Ishikawa (cell line): Measurements from ENCODE around the gene PDIA5.

Source experiments
- CEBPB ChIP-seq: IDR thresholded peaks from 2 replicates; pipeline ENCODE4 v1.6.1; 2012
- CREB1 ChIP-seq: IDR thresholded peaks from 2 replicates; pipeline ENCODE4 v1.6.1; 2012; ENCODE audit warnings: low read depth
- EGR1 ChIP-seq: IDR thresholded peaks from 2 replicates; pipeline ENCODE4 v1.6.1; 2012
- EP300 ChIP-seq: IDR thresholded peaks from 2 replicates; pipeline ENCODE4 v1.6.1; 2012; ENCODE audit warnings: borderline replicate concordance
- FOXM1 ChIP-seq: IDR thresholded peaks from 2 replicates; pipeline ENCODE4 v1.6.1; 2012; ENCODE audit warnings: low read depth, borderline replicate concordance
- MAX ChIP-seq: IDR thresholded peaks from 2 replicates; pipeline ENCODE4 v1.6.1; 2012
- NFIC ChIP-seq: IDR thresholded peaks from 2 replicates; pipeline ENCODE4 v1.6.1; 2012
- RAD21 ChIP-seq: IDR thresholded peaks from 2 replicates; pipeline ENCODE4 v1.6.1; 2012; ENCODE audit warnings: low read depth
- REST ChIP-seq: IDR thresholded peaks from 2 replicates; pipeline ENCODE4 v1.6.1; 2012; ENCODE audit warnings: low read depth, mild to moderate bottlenecking
- TAF1 ChIP-seq: IDR thresholded peaks from 2 replicates; pipeline ENCODE4 v1.6.1; 2012; ENCODE audit warnings: low read depth, mild to moderate bottlenecking
- TCF12 ChIP-seq: IDR thresholded peaks from 2 replicates; pipeline ENCODE4 v1.6.1; 2012; ENCODE audit warnings: low read depth
- TEAD4 ChIP-seq: IDR thresholded peaks from 2 replicates; pipeline ENCODE4 v1.6.1; 2012
- USF1 ChIP-seq: IDR thresholded peaks from 2 replicates; pipeline ENCODE4 v1.6.1; 2012
- YY1 ChIP-seq: IDR thresholded peaks from 2 replicates; pipeline ENCODE4 v1.6.1; 2012; ENCODE audit warnings: low read depth
- ZBTB7A ChIP-seq: IDR thresholded peaks from 2 replicates; pipeline ENCODE4 v1.6.1; 2012; ENCODE audit warnings: low read depth

The PDIA5 gene

GRCh38 chr3:123151251-123151705 lies 84.5 kb downstream of the PDIA5 start:
- TF ChIP-seq USF1, result no peak
- no peak for TF ChIP-seq YY1
- no peak for TF ChIP-seq RAD21
- no peak for TF ChIP-seq EP300
- no peak for TF ChIP-seq EGR1
- TF ChIP-seq CREB1, result no peak
- no peak for TF ChIP-seq REST
- TF ChIP-seq TCF12, result no peak
- no peak for TF ChIP-seq FOXM1
- no peak for TF ChIP-seq ZBTB7A

GRCh38 chr3:123152687-123153086 lies 85.9 kb downstream of the PDIA5 start:
- TF ChIP-seq FOXM1 (no peak), TCF12 (no peak), RAD21 (no peak), CREB1 (no peak), USF1 (no peak), YY1 (no peak), REST (no peak)

GRCh38 chr3:123153125-123154019 lies 86.5 kb downstream of the PDIA5 start:
- TF ChIP-seq TEAD4, result no peak
- TF ChIP-seq ZBTB7A, result no peak
- no peak for TF ChIP-seq CREB1
- TF ChIP-seq REST, result no peak
- TF ChIP-seq RAD21, result no peak
- no peak for TF ChIP-seq CEBPB
- no peak for TF ChIP-seq TAF1
- TF ChIP-seq TCF12, result no peak
- TF ChIP-seq FOXM1, result no peak
- no peak for TF ChIP-seq USF1
- no peak for TF ChIP-seq NFIC
- no peak for TF ChIP-seq EP300
- TF ChIP-seq EGR1, result no peak
- TF ChIP-seq YY1, result no peak
- TF ChIP-seq MAX, result no peak
